ENCODE results near the gene ROR2.

The ROR2 gene

GRCh38 chr9:91840882-91841281 is 109.1 kb downstream of the ROR2 start:
- no peak overlapping the region for H3K27ac ChIP-seq
- TF ChIP-seq ZFX (IDR thresholded peaks at IDR 0.05; ENCODE audit: borderline replicate concordance) (no peak), CTCF (IDR thresholded peaks at IDR 0.05) (no peak)

- H3K27ac ChIP-seq: no peak overlapping the region
These were observed 109.6 kb downstream of the ROR2 start for GRCh38 chr9:91840469-91840868.

GRCh38 chr9:91839926-91840465 is 110.0 kb downstream of the ROR2 start:
- no peak for TF ChIP-seq CTCF (IDR thresholded peaks at IDR 0.05)
- no peak overlapping the region for H3K27ac ChIP-seq

More at GRCh38 chr9:91840469-91840868, 109.6 kb downstream of the ROR2 start:
- TF ChIP-seq ZFX (IDR thresholded peaks at IDR 0.05; ENCODE audit: borderline replicate concordance): no peak
- no peak for TF ChIP-seq CTCF (IDR thresholded peaks at IDR 0.05)

- no peak for TF ChIP-seq ZFX (IDR thresholded peaks at IDR 0.05; ENCODE audit: borderline replicate concordance)
- TF ChIP-seq CTCF (IDR thresholded peaks at IDR 0.05): no peak
- H3K27ac ChIP-seq: no peak overlapping the region
These were observed 111.9 kb downstream of the ROR2 start for GRCh38 chr9:91837981-91838731.

GRCh38 chr9:91836515-91836914 is 113.5 kb downstream of the ROR2 start:
- no peak for TF ChIP-seq CTCF (IDR thresholded peaks at IDR 0.05)
- TF ChIP-seq ZFX (IDR thresholded peaks at IDR 0.05; ENCODE audit: borderline replicate concordance): no peak

GRCh38 chr9:91835632-91836031 is 114.4 kb downstream of the ROR2 start:
- no peak for TF ChIP-seq CTCF (IDR thresholded peaks at IDR 0.05)
- no peak for TF ChIP-seq ZFX (IDR thresholded peaks at IDR 0.05; ENCODE audit: borderline replicate concordance)
- H3K27ac ChIP-seq: no peak overlapping the region

More at GRCh38 chr9:91836515-91836914, 113.5 kb downstream of the ROR2 start:
- H3K27ac ChIP-seq: no peak overlapping the region

- TF ChIP-seq ZFX (IDR thresholded peaks at IDR 0.05; ENCODE audit: borderline replicate concordance) (no peak), CTCF (IDR thresholded peaks at IDR 0.05) (no peak)
- H3K27ac ChIP-seq: no peak overlapping the region
These were observed 114.8 kb downstream of the ROR2 start for GRCh38 chr9:91835216-91835615.

Measured in 22Rv1 (cell line).